Measurements from ENCODE around the gene PPIL6. TPM values are rescaled to one million over a fixed set of nuclear protein-coding genes. Genes with fewer than 3 reads are reported as not detected.
A peak's percentile ranks its signal among the peaks of the same experiment; 100 is the strongest.

Gene PPIL6
- total RNA-seq, 4 donors from 2014 or later, result 0.35 to 6.1 (median 2.8) TPM

- no peak for DNase-seq
- no peak overlapping the region for H3K4me3 ChIP-seq
- WGBS, 2 donors, result 56 to 68% methylated on average over 4 of the region's 4 CpGs
- intact Hi-C loops (cut with DNase I), result no loop called here
- no peaks in the 10 kb centered on the region for H3K27me3 ChIP-seq
- H3K4me1 ChIP-seq, result peaks cover 0 to 11% (median 0%) of the 10 kb centered on the region in 3 donors
- H3K27ac ChIP-seq, result no peak overlapping the region
- no peaks in the 10 kb centered on the region for H3K36me3 ChIP-seq
- H3K9me3 ChIP-seq, result no peaks in the 10 kb centered on the region
- peak in 1 of 6 experiments; percentile 44 for TF ChIP-seq CTCF (IDR thresholded peaks at IDR 0.05)
- no peak for TF ChIP-seq POLR2A (IDR thresholded peaks at IDR 0.05)
Observed at GRCh38 chr6:109397020-109397419, 43.4 kb downstream of the PPIL6 start.

GRCh38 chr6:109396046-109396718, 44.2 kb downstream of the PPIL6 start:
- Histone ChIP-seq H3K36me3 (no peaks in the 10 kb centered on the region), H3K9me3 (no peaks in the 10 kb centered on the region), H3K4me3 (no peak overlapping the region), H3K4me1 (peaks cover 0 to 11% (median 0%) of the 10 kb centered on the region in 3 donors), H3K27ac (no peak overlapping the region), H3K27me3 (no peaks in the 10 kb centered on the region)
- intact Hi-C loops (cut with DNase I), result no loop called here
- no peak for TF ChIP-seq POLR2A (IDR thresholded peaks at IDR 0.05)
- no peak for TF ChIP-seq CTCF (IDR thresholded peaks at IDR 0.05)
- no peak for DNase-seq
- WGBS, 2 donors, result 94% methylated on average over 12 of the region's 12 CpGs

GRCh38 chr6:109393886-109394281, 46.5 kb downstream of the PPIL6 start:
- H3K4me3 ChIP-seq, result no peak overlapping the region
- WGBS, 2 donors, result 38 to 51% methylated on average over 1 to 2 of the region's 2 CpGs
- intact Hi-C loops (cut with DNase I), result no loop called here

GRCh38 chr6:109393157-109393885, 47.1 kb downstream of the PPIL6 start:
- peaks cover 0 to 21% (median 0%) of the 10 kb centered on the region in 3 donors for H3K4me1 ChIP-seq
- no peak for TF ChIP-seq POLR2A (IDR thresholded peaks at IDR 0.05)
- no peak for TF ChIP-seq CTCF (IDR thresholded peaks at IDR 0.05)
- H3K27me3 ChIP-seq, result no peaks in the 10 kb centered on the region
- 75 to 79% methylated on average over 5 of the region's 5 CpGs for WGBS, 2 donors
- intact Hi-C loops (cut with DNase I), result no loop called here
- peak overlapping the region in 2 of 4 donors; percentile 1 to 13 for H3K27ac ChIP-seq
- no peaks in the 10 kb centered on the region for H3K36me3 ChIP-seq
- no peak for DNase-seq
- no peak overlapping the region for H3K4me3 ChIP-seq
- H3K9me3 ChIP-seq, result no peaks in the 10 kb centered on the region

More at GRCh38 chr6:109393886-109394281, 46.5 kb downstream of the PPIL6 start:
- Histone ChIP-seq H3K36me3 (no peaks in the 10 kb centered on the region), H3K27me3 (no peaks in the 10 kb centered on the region), H3K4me1 (peaks cover 0 to 21% (median 0%) of the 10 kb centered on the region in 3 donors), H3K9me3 (no peaks in the 10 kb centered on the region), H3K27ac (peak overlapping the region in 2 of 4 donors; percentile 1 to 13)
- no peak for DNase-seq
- TF ChIP-seq POLR2A (IDR thresholded peaks at IDR 0.05) (no peak), CTCF (IDR thresholded peaks at IDR 0.05) (no peak)

GRCh38 chr6:109389650-109390274, 50.7 kb downstream of the PPIL6 start:
- DNase-seq, result no peak
- intact Hi-C loops (cut with DNase I), result loop anchor here (10.0 kb wide), 1 partner anchor 205 kb away; no protein-coding TSS in a partner anchor
- WGBS, 2 donors, result 34 to 49% methylated on average over 5 to 6 of the region's 6 CpGs
- Histone ChIP-seq H3K4me3 (no peak overlapping the region), H3K36me3 (no peaks in the 10 kb centered on the region), H3K9me3 (no peaks in the 10 kb centered on the region), H3K27me3 (no peaks in the 10 kb centered on the region), H3K4me1 (peaks cover 0 to 31% (median 3%) of the 10 kb centered on the region in 3 donors), H3K27ac (no peak overlapping the region)
- TF ChIP-seq CTCF (IDR thresholded peaks at IDR 0.05), result no peak
- TF ChIP-seq POLR2A (IDR thresholded peaks at IDR 0.05), result no peak
